CD14-positive monocyte (primary cell): ENCODE data around the gene KDELR1. TPM values are rescaled to one million over a fixed set of nuclear protein-coding genes. Genes with fewer than 3 reads are reported as not detected.
A peak's percentile ranks its signal among the peaks of the same experiment; 100 is the strongest.

Experiments used
- DNase-seq, 3 donors: peaks; one replicate each; pipeline ENCODE4 v3.0.0-alpha.2; 2011 to 2022
- H2AFZ ChIP-seq: 2 replicates; pipeline ENCODE4 v1.6.0; 2012; ENCODE audit warnings: mild to moderate bottlenecking, low read depth, low read length, inconsistent platforms; ENCODE audit not compliant: insufficient read depth, poor library complexity, severe bottlenecking
- H3K27ac ChIP-seq, 2 donors: 1 replicate in 1 of 2; 2 replicates in 1 of 2; pipeline ENCODE4 v1.5.1; 2012 to 2013; ENCODE audit warnings: low read length in 2 of 2, control low read depth in 1 of 2, inconsistent platforms in 1 of 2, low read depth in 1 of 2, mild to moderate bottlenecking in 1 of 2
- H3K27me3 ChIP-seq, 2 donors: one replicate each; pipeline versions ENCODE4 v1.6.0 to v1.6.1; 2011 to 2013; ENCODE audit warnings: low read length in 2 of 2; ENCODE audit not compliant: control insufficient read depth in 2 of 2, insufficient read depth in 2 of 2
- H3K36me3 ChIP-seq, 2 donors: replicated peaks in 1 of 2; 1 replicate in 1 of 2; 2 replicates in 1 of 2; pipeline versions ENCODE4 v1.5.1 to v1.6.1; 2012 to 2013; ENCODE audit warnings: low read length in 2 of 2, control low read depth in 1 of 2, inconsistent platforms in 1 of 2, mild to moderate bottlenecking in 1 of 2; ENCODE audit not compliant: insufficient read depth in 2 of 2, control insufficient read depth in 1 of 2
- H3K4me1 ChIP-seq, 2 donors: 1 replicate in 1 of 2; 2 replicates in 1 of 2; pipeline versions ENCODE4 v1.5.1 to v1.6.1; 2012 to 2013; ENCODE audit warnings: low read length in 2 of 2, control low read depth in 1 of 2, inconsistent platforms in 1 of 2, mild to moderate bottlenecking in 1 of 2, moderate library complexity in 1 of 2; ENCODE audit not compliant: insufficient read depth in 2 of 2, control insufficient read depth in 1 of 2
- H3K4me2 ChIP-seq: replicated peaks from 2 replicates; pipeline ENCODE3; 2012; ENCODE audit warnings: low read length, moderate library complexity, mild to moderate bottlenecking; ENCODE audit not compliant: poor library complexity, severe bottlenecking; ENCODE audit errors: extremely low read depth
- H3K4me3 ChIP-seq, 3 experiments: fragments of 200-600 bp in 1 of 3; sonication (generic) in 1 of 3; replicated peaks in 1 of 3; 1 replicate in 2 of 3; 2 replicates in 1 of 3; pipeline ENCODE4 v1.5.1; 2011 to 2013; ENCODE audit warnings: low read length in 3 of 3, mild to moderate bottlenecking in 3 of 3, control low read depth in 2 of 3, low read depth in 2 of 3, inconsistent platforms in 1 of 3, moderate library complexity in 1 of 3
- H3K79me2 ChIP-seq: 2 replicates; pipeline ENCODE4 v1.6.0; 2012; ENCODE audit warnings: mild to moderate bottlenecking, control low read depth, inconsistent platforms, low read length, moderate library complexity; ENCODE audit not compliant: insufficient read depth
- H3K9ac ChIP-seq: 2 replicates; pipeline ENCODE4 v1.6.0; 2017; ENCODE audit warnings: low read length, mild to moderate bottlenecking; ENCODE audit not compliant: insufficient read depth, poor library complexity, severe bottlenecking
- H3K9me3 ChIP-seq, 2 donors: replicated peaks in 1 of 2; 1 replicate in 1 of 2; 2 replicates in 1 of 2; pipeline versions ENCODE4 v1.5.1 to v1.6.1; 2012 to 2013; ENCODE audit warnings: low read length in 2 of 2, control low read depth in 1 of 2; ENCODE audit not compliant: control insufficient read depth in 1 of 2, insufficient read depth in 1 of 2
- H4K20me1 ChIP-seq: 2 replicates; pipeline ENCODE4 v1.6.0; 2012; ENCODE audit warnings: mild to moderate bottlenecking, low read length, control low read depth, moderate library complexity; ENCODE audit not compliant: insufficient read depth
- H3K27ac Mint-ChIP-seq, 7 donors: one replicate each; pipeline ENCODE4 v1.8.0; 2020; ENCODE audit warnings: mild to moderate bottlenecking in 7 of 7, mixed read lengths in 7 of 7, moderate library complexity in 6 of 7, inconsistent platforms in 2 of 7
- H3K27me3 Mint-ChIP-seq, 3 donors: one replicate each; pipeline ENCODE4 v1.8.0; 2021 to 2022; ENCODE audit warnings: low read depth in 3 of 3, mild to moderate bottlenecking in 3 of 3, mixed read lengths in 3 of 3, moderate library complexity in 3 of 3, inconsistent platforms in 1 of 3
- H3K36me3 Mint-ChIP-seq, 2 donors: one replicate each; pipeline ENCODE4 v1.8.0; 2020; ENCODE audit warnings: mixed read lengths in 2 of 2, inconsistent platforms in 1 of 2, mild to moderate bottlenecking in 1 of 2
- H3K4me1 Mint-ChIP-seq: one replicate; pipeline ENCODE4 v1.8.0; 2020; ENCODE audit warnings: mild to moderate bottlenecking, mixed read lengths
- H3K4me3 Mint-ChIP-seq, 2 donors: one replicate each; pipeline ENCODE4 v1.8.0; 2020; ENCODE audit warnings: mild to moderate bottlenecking in 2 of 2, mixed read lengths in 2 of 2, moderate library complexity in 1 of 2
- H3K9me3 Mint-ChIP-seq, 7 donors: one replicate each; pipeline ENCODE4 v1.8.0; 2020 to 2022; ENCODE audit warnings: mixed read lengths in 7 of 7, mild to moderate bottlenecking in 6 of 7, moderate library complexity in 6 of 7, inconsistent platforms in 2 of 7
- whole genome bisulfite sequencing: methylation state at CpG from one replicate; pipeline ENCODE4 v1.1.5; 2013; ENCODE audit warnings: missing lambda C conversion rate; ENCODE audit not compliant: insufficient coverage; 5-methylcytosine and 5-hydroxymethylcytosine counted together
- intact Hi-C, 2 donors: fragments of 100-400 bp; cut with micrococcal nuclease; formaldehyde crosslinking; loops; one replicate each; pipeline versions ENCODE4 v1.15.0 to v1.15.1; 2023
- polyA plus RNA-seq, 3 donors: library from polyadenylated mRNA; depleted of rRNA in 1 of 3; unstranded in 2 of 3; stranded (reverse) in 1 of 3; fragments of 300-500 nt in 2 of 3; fragments of >200 nt in 1 of 3; fragmentation: Illumina TruSeq in 2 of 3; gene quantifications; 1 replicate in 2 of 3; 2 replicates in 1 of 3; pipeline ENCODE4 v1.2.3, GENCODE V29; 2012 to 2021
- TF ChIP-seq, protein P1 (sequence below): fragments of 200-600 bp; IDR thresholded peaks from one replicate; pipeline ENCODE4 v1.8.0; 2022; ENCODE audit warnings: antibody characterized with exemption, mild to moderate bottlenecking

The KDELR1 gene
- polyA plus RNA-seq, 3 donors, result 42.0 to 72.0 (median 51.3) TPM

DNA sequence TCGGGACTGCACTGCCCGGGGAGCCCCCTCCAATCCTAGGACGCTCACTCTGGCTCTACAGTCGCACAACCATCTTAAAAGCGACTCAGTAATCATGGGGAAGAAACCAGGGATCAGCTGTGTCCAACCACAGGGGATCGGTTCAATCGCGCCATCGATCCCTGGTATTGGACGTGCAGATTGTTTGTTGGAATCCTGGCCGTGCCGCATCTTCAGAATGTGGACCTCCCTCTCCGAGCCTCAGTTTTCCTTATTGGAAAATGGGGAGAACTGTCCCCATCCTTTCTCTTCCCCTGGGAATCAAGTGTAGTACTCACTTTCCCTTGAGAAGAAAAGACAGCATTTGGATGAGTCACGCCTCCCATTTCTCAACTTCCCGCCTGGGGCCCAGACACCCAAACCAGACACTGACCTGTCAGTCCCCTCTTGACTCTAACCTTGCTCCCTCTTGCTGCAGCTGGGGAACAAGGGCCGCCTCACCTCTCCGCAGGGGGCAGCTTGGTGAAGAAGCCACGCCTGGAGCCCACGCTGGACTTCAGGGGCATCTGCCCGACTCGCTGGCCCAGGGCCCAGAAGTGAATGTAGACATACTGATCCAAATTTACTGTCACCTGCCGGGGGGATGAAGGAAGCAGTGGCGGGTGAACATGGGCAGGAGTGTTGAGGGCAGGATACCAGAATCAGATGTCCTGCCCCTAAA is 48.4 kb downstream of the KDELR1 start:
- Histone ChIP-seq H3K27ac (peak overlapping the region in 1 of 2 donors; percentile 36), H4K20me1 (no peaks in the 10 kb centered on the region), H3K4me1 (peaks cover 3 to 12% of the 10 kb centered on the region in 2 donors), H3K79me2 (no peaks in the 10 kb centered on the region), H3K4me2 (no peak overlapping the region), H3K4me3 (no peak overlapping the region), H3K27me3 (no peaks in the 10 kb centered on the region), H3K9ac (peak overlapping the region; percentile 27), H2AFZ (no peak overlapping the region), H3K9me3 (no peaks in the 10 kb centered on the region), H3K36me3 (no peaks in the 10 kb centered on the region)
- Mint-ChIP-seq H3K4me1 (peaks cover 7% of the 10 kb centered on the region), H3K4me3 (no peak overlapping the region), H3K27me3 (peaks cover 0 to 1% (median 1%) of the 10 kb centered on the region in 3 donors), H3K36me3 (peaks cover 13 to 16% of the 10 kb centered on the region in 2 donors), H3K27ac (peak overlapping the region in 1 of 7 donors; percentile 62), H3K9me3 (peaks cover 0 to 2% (median 0%) of the 10 kb centered on the region in 7 donors)
- intact Hi-C loops, result loop anchor here in 1 of 2 donors (5.0 kb wide), 1 partner anchor 36 kb away; no protein-coding TSS in a partner anchor
- TF ChIP-seq, protein P1, sequence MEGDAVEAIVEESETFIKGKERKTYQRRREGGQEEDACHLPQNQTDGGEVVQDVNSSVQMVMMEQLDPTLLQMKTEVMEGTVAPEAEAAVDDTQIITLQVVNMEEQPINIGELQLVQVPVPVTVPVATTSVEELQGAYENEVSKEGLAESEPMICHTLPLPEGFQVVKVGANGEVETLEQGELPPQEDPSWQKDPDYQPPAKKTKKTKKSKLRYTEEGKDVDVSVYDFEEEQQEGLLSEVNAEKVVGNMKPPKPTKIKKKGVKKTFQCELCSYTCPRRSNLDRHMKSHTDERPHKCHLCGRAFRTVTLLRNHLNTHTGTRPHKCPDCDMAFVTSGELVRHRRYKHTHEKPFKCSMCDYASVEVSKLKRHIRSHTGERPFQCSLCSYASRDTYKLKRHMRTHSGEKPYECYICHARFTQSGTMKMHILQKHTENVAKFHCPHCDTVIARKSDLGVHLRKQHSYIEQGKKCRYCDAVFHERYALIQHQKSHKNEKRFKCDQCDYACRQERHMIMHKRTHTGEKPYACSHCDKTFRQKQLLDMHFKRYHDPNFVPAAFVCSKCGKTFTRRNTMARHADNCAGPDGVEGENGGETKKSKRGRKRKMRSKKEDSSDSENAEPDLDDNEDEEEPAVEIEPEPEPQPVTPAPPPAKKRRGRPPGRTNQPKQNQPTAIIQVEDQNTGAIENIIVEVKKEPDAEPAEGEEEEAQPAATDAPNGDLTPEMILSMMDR, result no peak
- DNase-seq, result no peak
- WGBS, result 93% methylated on average over 12 of the region's 23 CpGs

DNA sequence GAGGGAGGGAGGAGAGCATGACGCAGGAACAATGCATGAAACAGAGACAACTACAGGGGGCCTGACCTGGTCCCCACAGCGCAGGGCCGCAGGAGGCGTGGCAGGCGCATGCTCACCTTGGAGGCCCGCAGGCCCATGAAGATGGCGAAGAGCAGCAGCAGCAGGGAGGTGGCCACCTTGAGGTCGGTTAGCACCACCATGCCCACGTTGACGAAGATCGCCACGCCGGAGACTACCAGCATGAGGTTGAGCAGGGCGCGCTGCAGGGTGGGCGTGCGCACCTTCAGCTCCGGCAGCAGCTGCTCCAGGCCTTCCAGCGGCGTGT is 49.0 kb downstream of the KDELR1 start:
- Histone ChIP-seq H3K4me3 (no peak overlapping the region), H3K79me2 (no peaks in the 10 kb centered on the region), H3K9me3 (no peaks in the 10 kb centered on the region), H2AFZ (no peak overlapping the region), H3K9ac (no peak overlapping the region), H3K4me2 (no peak overlapping the region), H4K20me1 (no peaks in the 10 kb centered on the region), H3K27me3 (no peaks in the 10 kb centered on the region), H3K4me1 (peaks cover 3 to 12% of the 10 kb centered on the region in 2 donors), H3K36me3 (no peaks in the 10 kb centered on the region), H3K27ac (no peak overlapping the region)
- H3K9me3 Mint-ChIP-seq, result peaks cover 0 to 2% (median 0%) of the 10 kb centered on the region in 7 donors
- no peak overlapping the region for H3K4me3 Mint-ChIP-seq
- H3K36me3 Mint-ChIP-seq, result peaks cover 9 to 16% of the 10 kb centered on the region in 2 donors
- intact Hi-C loops, result loop anchor here in 1 of 2 donors (5.0 kb wide), 1 partner anchor 35 kb away; no protein-coding TSS in a partner anchor
- H3K27me3 Mint-ChIP-seq, result peaks cover 0 to 1% (median 1%) of the 10 kb centered on the region in 3 donors
- peak overlapping the region in 3 of 7 donors; percentile 18 to 62 (median 35) for H3K27ac Mint-ChIP-seq
- no peak for DNase-seq
- peaks cover 7% of the 10 kb centered on the region for H3K4me1 Mint-ChIP-seq
- WGBS, result 90% methylated on average over 20 of the region's 20 CpGs
- TF ChIP-seq, protein P1, result no peak
